Mesenteric fat pad (tissue), 1 donor: Measurements from ENCODE around the gene TRIB2. TPM values are rescaled to one million over a fixed set of nuclear protein-coding genes. Genes with fewer than 3 reads are reported as not detected.

ENCODE experiments used
- DNase-seq: peaks from one replicate; pipeline ENCODE4 v3.0.0-alpha.2; 2020; ENCODE audit warnings: low spot score
- total RNA-seq: library from RNA; stranded (reverse); fragmentation: NEBNext Ultra II Directional; extraction: Animal tissue kit (Norgen Biotek cat#: 25700); gene quantifications from one replicate; pipeline ENCODE4 v1.2.1, GENCODE V29; 2021
- donor health status: DM: yes; HTN: yes; CAD: no.

TRIB2 gene
- total RNA-seq, 1 donor from 2014 or later, result 43.8 TPM

- DNase-seq, result no peak
These were observed 19.1 kb upstream of the TRIB2 start for GRCh38 chr2:12697617-12698016.

GRCh38 chr2:12700989-12701388 is 15.7 kb upstream of the TRIB2 start:
- no peak for DNase-seq

- DNase-seq, result no peak
These were observed 15.0 kb upstream of the TRIB2 start for GRCh38 chr2:12701786-12702167.

- no peak for DNase-seq
These were observed 14.3 kb upstream of the TRIB2 start for GRCh38 chr2:12702168-12703121.

- no peak for DNase-seq
These were observed 12.4 kb upstream of the TRIB2 start for GRCh38 chr2:12704378-12704777.

- no peak for DNase-seq
These were observed 11.5 kb upstream of the TRIB2 start for GRCh38 chr2:12705230-12705629.

GRCh38 chr2:12705742-12706141 is 11.0 kb upstream of the TRIB2 start:
- DNase-seq, result no peak

- DNase-seq, result no peak
These were observed 8.1 kb upstream of the TRIB2 start for GRCh38 chr2:12708508-12709206.

- no peak for DNase-seq
These were observed 7.6 kb upstream of the TRIB2 start for GRCh38 chr2:12709207-12709522.

- DNase-seq, result no peak
These were observed 6.4 kb upstream of the TRIB2 start for GRCh38 chr2:12710301-12710700.

- no peak for DNase-seq
These were observed 5.4 kb upstream of the TRIB2 start for GRCh38 chr2:12711339-12711738.

- no peak for DNase-seq
These were observed 3.9 kb upstream of the TRIB2 start for GRCh38 chr2:12712881-12713280.

GRCh38 chr2:12714391-12715221 is 2.1 kb upstream of the TRIB2 start:
- no peak for DNase-seq

- DNase-seq, result no peak
These were observed 1.3 kb upstream of the TRIB2 start for GRCh38 chr2:12715258-12716031.

GRCh38 chr2:12716032-12716281 is 779 bp upstream of the TRIB2 start:
- DNase-seq, result no peak

GRCh38 chr2:12717191-12718014 is 667 bp downstream of the TRIB2 start:
- no peak for DNase-seq

- no peak for DNase-seq
These were observed 1.4 kb downstream of the TRIB2 start for GRCh38 chr2:12718015-12718671.

- DNase-seq, result no peak
These were observed 2.1 kb downstream of the TRIB2 start for GRCh38 chr2:12718711-12719399.
